Measurements from ENCODE around the gene FADS3.

FADS3 gene

DNA sequence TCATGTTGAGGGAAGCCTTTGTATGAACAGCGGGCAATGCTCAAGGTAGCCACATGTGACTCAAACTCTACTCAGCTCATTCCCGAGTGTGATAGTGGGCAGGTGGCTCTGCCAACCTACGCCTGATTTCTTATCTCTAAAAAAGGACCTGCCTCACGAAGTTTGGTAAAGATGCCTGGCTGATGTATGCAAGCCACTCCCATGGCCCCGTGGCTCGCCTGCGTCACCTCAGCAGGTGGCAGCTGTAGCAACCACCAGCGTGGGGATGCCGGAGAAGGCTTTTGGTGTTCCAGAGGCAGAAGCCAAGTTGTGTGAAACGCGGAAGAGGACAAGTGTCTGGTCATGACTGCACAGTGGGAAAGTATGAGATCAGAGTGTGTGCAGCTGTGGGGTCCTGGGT, 57.9 kb downstream of the FADS3 start:
- no peak for DNase-seq

DNA sequence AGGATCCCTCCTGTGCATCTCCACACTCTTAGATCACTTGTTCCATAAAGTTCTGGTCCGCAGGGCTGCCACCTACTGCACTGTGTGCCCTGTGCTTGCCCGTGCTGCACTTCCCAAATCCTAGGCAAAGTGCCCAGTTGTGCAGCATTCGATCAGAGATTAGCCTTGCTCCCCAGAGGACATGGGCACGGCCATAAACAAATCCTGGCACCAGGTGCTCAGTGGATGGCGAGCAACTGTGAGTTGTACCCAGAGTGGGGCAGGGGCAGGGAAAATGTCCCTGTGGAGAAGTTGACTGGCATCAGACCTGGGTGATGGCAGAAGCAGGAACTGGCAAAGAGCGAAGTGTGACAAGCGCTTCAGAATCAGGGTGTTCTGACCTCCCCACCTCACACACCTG, 58.6 kb downstream of the FADS3 start:
- no peak for DNase-seq

DNA sequence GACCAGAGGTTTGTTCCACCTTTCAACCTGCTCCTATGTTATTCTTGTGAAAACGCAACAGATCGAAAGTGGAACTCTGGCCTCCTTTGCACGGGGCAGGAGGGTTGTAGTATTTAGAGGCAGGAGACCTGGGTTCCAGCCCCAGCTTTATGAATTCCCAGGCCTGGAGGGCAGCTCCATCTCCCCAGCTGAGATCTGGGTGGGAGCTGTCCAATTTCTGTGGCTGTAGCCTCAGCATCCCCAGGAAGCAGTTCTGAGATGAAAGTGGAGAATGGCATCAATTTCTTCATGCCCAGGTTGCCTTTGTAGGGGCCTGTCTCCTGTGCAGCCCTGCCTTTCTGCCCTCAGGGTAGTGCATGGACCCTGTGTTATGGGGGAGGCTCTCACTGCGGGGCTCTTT, 59.1 kb downstream of the FADS3 start:
- DNase-seq = no peak

DNA sequence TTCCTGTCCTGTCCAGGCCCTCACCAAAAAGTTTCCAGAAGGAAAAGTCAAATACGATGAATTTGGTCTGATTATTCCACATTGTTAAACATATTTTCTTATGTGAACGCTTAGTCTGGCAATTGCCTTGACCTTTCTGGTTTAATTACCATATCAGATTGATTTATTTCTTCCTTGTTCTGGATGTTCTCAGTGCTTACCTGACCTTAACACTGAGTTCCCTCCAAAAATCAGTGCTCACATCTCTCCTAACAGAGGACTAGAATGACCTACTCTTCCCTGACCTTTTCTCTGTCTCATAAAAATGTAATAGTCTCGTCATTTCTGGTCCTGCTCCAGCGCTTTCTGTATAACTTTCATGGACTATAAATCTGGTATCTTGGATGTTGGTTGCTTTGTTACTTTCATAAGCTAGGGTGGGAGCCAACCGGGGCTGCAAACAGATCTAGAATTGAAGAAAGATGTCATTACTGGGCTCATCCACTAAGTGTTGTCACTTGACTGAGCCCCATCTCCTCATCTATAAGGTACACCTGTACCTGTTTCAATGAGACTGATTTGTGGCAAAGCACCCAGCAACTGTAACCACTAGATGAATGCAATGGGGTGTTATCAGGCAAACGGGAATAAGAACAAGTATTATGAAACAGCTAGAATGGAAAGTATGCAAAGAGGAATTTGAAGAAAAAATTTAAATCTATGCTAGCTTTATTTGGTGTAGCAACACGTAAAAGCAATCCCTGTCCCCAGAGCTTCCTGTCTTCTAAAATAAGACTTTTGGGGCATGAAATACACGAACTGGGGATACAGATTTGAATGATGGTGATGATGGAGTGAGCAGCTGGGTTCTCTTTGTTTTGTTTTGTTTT, 60.9 kb downstream of the FADS3 start:
- DNase-seq = no peak

DNA sequence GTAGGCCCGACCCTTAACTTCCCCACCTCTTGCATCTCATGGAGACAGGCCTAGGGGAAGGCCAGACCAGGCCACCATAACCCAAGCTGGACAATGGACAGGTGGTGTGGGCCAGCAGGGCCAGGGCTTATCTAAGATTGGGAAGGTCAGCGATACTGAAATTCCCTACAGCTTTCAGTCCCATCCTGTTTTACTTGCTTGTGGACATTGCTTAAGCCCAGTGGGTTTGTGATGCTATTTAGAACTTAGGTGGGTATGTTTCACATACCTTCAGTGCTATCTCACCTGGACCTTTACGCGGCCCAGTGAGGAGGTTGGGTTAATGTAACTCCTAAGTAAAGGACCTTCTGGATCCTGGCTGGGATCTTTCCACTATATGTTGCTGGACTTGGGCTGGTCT, 61.5 kb downstream of the FADS3 start:
- DNase-seq = no peak

DNA sequence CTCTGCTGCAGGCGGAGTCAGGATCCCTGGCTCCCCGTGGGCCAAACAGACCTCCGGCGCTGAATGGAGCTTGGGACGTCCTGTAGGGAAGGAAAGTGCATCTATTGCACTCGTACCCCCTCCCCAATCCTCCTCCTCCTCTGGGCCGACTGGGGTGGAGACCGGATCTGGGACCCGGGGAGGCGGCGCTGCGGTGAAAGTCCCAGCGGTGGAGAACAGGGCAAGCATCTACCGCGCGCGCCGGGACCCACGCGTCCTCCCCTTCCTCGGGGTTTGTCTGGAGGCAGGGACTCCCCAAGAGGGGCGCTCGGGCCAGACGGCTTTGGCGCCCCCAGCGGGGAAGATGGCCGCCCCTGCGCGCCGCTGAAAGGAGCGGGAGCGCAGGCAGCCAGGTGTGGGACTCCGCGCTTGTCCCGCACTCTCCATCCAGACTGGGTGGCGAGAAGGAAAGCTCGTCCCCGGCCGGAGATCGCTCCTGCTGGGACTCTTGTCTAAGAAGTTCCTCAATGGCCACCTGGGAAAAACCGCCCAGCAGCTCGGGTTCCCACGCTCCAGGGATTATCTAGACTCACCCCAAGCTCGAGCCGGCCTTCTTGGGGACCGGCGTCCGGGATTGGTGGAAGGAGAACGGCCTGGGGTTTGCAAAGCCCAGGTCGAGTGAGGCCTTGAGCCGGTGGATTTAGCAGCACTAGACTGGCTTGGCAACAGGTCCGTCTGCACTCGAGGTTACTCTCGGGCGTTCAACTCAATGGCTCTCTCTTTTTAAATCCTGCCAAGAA, 62.5 kb downstream of the FADS3 start:
- peak; percentile 24 for DNase-seq

DNA sequence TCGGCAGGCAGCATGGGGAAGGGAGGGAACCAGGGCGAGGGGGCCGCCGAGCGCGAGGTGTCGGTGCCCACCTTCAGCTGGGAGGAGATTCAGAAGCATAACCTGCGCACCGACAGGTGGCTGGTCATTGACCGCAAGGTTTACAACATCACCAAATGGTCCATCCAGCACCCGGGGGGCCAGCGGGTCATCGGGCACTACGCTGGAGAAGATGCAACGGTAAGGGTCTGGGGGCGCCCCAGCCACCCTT, 63.0 kb downstream of the FADS3 start:
- DNase-seq = no peak

DNA sequence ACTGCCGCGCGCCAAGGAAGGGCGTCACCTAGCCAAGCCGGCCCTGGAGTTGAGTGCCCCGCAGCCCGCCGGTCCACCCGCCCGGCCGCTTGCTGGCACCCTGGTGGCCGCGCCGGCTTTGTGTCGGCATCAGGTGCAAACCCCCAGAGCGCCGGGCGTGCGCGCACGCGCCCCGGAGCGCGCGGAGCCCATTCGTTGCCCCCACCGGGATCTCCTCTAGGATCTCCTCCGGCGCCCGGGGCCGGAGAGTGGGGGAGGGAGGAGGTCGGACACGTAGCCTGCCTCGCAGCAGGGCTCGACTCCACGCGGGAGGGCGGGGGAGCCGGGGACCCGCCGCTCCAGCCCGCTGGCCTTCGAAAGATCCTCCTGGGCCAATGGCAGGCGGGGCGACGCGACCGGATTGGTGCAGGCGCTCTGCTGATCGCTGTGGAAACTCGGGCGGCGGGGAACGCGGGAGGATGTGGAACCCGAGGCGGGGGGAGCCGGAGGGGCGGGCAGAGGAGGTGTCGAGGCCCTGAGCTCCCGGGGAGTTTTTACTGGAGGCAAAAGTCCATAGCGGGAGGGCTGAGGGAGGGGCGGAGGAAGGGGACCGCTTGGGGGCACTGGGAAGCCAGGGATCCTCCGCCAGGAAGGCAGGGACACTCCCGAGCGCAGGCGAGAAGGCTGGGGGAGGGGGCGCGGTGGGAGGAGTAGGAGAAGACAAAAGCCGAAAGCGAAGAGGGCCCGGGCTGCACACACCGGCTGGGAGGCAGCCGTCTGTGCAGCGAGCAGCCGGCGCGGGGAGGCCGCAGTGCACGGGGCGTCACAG, 63.6 kb downstream of the FADS3 start, which contains the start of gene FADS2:
FADS2 (plus strand) TSS at position 730 of the 808 bp plus-strand sequence. CDS start 91 bp downstream, outside the sequence.
- peak; percentile 85 for DNase-seq

DNA sequence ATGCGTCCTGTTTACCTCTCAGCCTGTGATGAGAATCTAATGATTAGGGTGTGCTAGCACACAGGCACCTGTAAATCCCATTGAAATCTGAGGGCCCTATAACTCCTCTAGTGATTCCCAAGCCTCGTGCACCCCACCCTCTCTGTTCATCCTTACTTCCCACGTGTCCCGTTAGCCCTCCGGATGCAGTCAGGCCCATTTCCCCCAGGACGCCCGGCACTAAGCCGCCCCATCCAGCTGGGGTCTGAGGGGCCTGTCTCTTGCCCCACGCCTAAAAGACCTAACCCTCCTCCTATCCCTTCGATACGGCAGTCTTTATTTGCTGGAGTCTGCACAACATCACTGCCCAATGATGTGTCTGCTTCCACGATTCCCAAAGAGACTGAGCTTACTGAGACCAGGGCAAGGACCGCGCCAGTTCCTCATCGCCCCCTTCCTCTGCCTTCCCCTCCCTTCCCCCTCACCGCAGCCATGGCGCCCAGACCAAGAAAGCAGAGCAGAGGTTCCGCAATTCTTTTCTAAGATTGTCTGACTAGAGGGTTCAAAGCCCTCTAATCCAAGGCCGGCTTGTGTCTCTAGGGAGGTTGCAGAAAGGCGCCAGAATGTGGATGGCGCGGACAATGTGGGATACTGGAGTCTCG, 64.3 kb downstream of the FADS3 start:
- peak; percentile 45 for DNase-seq

Measured in suppressor macrophage treated with lipopolysaccharide for 4 hours (primary cell).